Ovary (tissue), 9 donors: ENCODE results near the gene ARPC1A. TPM values are rescaled to one million over a fixed set of nuclear protein-coding genes. Genes with fewer than 3 reads are reported as not detected.

Source experiments
- DNase-seq, 5 donors: peaks; one replicate each; pipeline ENCODE4 v3.0.0-alpha.2; 2019 to 2020
- H3K27ac ChIP-seq, 2 donors: fragments of 200-600 bp; one replicate each; pipeline versions ENCODE4 v1.5.1 to v1.8.0; 2019 to 2022
- H3K27me3 ChIP-seq: fragments of 200-600 bp; one replicate; pipeline ENCODE4 v1.8.0; 2022
- H3K36me3 ChIP-seq: fragments of 200-600 bp; sonication (generic); one replicate; pipeline ENCODE4 v1.5.1; 2019
- H3K4me1 ChIP-seq: one replicate; pipeline ENCODE4 v1.8.1; 2013; ENCODE audit warnings: mild to moderate bottlenecking, moderate library complexity; ENCODE audit not compliant: insufficient read depth
- H3K4me3 ChIP-seq: fragments of 200-600 bp; sonication (generic); one replicate; pipeline ENCODE4 v1.5.1; 2017
- H3K9me3 ChIP-seq, 2 donors: fragments of 200-600 bp in 1 of 2; sonication (generic) in 1 of 2; one replicate each; pipeline versions ENCODE4 v1.5.1 to v1.8.1; 2013 to 2019; ENCODE audit warnings: mild to moderate bottlenecking in 1 of 2, moderate library complexity in 1 of 2
- EP300 ChIP-seq: sonication (generic); formaldehyde crosslinking; IDR thresholded peaks from one replicate; pipeline ENCODE4 v1.6.1; 2017; ENCODE audit warnings: antibody characterized with exemption
- POLR2A ChIP-seq: fragments of 450-650 bp; IDR thresholded peaks from one replicate; pipeline ENCODE4 v1.6.1; 2017; ENCODE audit warnings: antibody characterized with exemption, mild to moderate bottlenecking, moderate library complexity
- WGBS, 3 donors: extraction: QIAGEN DNeasy Blood & Tissue Kit in 1 of 3; methylation state at CpG; one replicate each; pipeline versions ENCODE4 v1.1.5 to v1.1.7; 2013 to 2017; 5-methylcytosine and 5-hydroxymethylcytosine counted together
- intact Hi-C, 4 donors: fragments of 100-400 bp; cut with DNase I; formaldehyde crosslinking; loops; one replicate each; pipeline versions ENCODE4 v1.11.0 to v1.15.1; 2022 to 2023
- polyA plus RNA-seq, 2 donors: library from polyadenylated mRNA; stranded (reverse); fragments of 200-250 nt in 1 of 2; fragments of 350-450 nt in 1 of 2; fragmentation: Illumina TruSeq in 1 of 2; extraction: RNeasy Lipid Tissue Mini Kit (QIAGEN cat#74804) in 1 of 2; gene quantifications; one replicate each; pipeline ENCODE4 v1.2.3, GENCODE V29; 2013 to 2014
- total RNA-seq, 7 donors: library from RNA; depleted of rRNA in 2 of 7; stranded (reverse); fragments of >200 nt in 2 of 7; fragmentation: NEBNext Ultra II Directional in 3 of 7; extraction: Animal tissue kit (Norgen Biotek cat#: 25700) in 3 of 7; gene quantifications; one replicate each; pipeline versions ENCODE4 v1.1.0 to v1.2.4, GENCODE V29; 2016 to 2023
- TF ChIP-seq, protein P1 (sequence below), 3 donors: fragments of 450-650 bp in 2 of 3; fragments of 200-600 bp in 1 of 3; IDR thresholded peaks; one replicate each; pipeline versions ENCODE4 v1.5.1 to v1.8.0; 2016 to 2022; ENCODE audit warnings: antibody characterized with exemption in 3 of 3, mild to moderate bottlenecking in 1 of 3
- donor health status: DM: no; HTN: no; CAD: no; lungs with moderate emphysema.
- donor health status: DM: no; HTN: no; CAD: no.
- donor health status: Bipolar disorder and iron deficiency.
- donor health status: DM: yes; HTN: yes; CAD: no.
- donor health status: DM: no; HTN: no; CAD: no.
- donor health status: DM: yes; HTN: yes; CAD: no.

ARPC1A gene
- total and polyA plus RNA-seq, 9 donors: 83.7 to 138 (median 112) TPM

DNA sequence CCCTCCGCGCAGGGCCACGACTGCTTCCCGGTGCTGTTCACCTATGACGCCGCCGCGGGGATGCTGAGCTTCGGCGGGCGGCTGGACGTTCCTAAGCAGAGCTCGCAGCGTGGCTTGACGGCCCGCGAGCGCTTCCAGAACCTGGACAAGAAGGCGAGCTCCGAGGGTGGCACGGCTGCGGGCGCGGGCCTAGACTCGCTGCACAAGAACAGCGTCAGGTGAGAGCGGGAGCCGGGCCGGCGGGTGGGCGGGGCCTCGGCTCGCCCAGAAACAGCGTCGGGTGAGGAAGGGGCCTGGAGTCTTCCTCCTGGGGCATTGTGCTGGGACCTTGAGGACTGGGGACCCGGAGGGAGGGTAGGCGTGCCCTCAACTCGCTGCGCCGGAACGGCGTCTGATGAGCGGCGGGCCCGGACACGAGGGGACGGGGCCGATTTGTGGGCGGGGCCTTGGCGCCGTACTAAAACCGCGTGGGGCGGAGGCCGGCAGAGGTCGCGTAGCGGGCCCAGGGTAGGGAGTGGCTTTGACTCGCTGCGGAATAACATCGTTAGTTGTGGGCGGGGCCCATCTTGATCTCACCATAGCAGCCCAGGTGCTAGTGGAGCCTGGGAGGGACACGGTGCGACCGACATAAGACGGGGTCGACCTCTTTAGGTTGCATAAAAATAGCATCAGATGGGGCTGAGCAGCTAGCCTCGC lies 67.1 kb downstream of the ARPC1A start:
- TF ChIP-seq, protein P1, sequence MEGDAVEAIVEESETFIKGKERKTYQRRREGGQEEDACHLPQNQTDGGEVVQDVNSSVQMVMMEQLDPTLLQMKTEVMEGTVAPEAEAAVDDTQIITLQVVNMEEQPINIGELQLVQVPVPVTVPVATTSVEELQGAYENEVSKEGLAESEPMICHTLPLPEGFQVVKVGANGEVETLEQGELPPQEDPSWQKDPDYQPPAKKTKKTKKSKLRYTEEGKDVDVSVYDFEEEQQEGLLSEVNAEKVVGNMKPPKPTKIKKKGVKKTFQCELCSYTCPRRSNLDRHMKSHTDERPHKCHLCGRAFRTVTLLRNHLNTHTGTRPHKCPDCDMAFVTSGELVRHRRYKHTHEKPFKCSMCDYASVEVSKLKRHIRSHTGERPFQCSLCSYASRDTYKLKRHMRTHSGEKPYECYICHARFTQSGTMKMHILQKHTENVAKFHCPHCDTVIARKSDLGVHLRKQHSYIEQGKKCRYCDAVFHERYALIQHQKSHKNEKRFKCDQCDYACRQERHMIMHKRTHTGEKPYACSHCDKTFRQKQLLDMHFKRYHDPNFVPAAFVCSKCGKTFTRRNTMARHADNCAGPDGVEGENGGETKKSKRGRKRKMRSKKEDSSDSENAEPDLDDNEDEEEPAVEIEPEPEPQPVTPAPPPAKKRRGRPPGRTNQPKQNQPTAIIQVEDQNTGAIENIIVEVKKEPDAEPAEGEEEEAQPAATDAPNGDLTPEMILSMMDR (IDR thresholded peaks at IDR 0.05): no peak
- TF ChIP-seq EP300 (no peak), POLR2A (no peak)
- Histone ChIP-seq H3K36me3 (no peaks in the 10 kb centered on the region), H3K4me1 (peaks cover 3% of the 10 kb centered on the region), H3K27ac (peak overlapping the region in 1 of 2 donors; percentile 36), H3K4me3 (peak overlapping the region; percentile 45), H3K9me3 (no peaks in the 10 kb centered on the region), H3K27me3 (no peaks in the 10 kb centered on the region)
- intact Hi-C loops: loop anchor here in 2 of 4 donors (10.0 kb wide), 1 partner anchor 248 kb away; the partner anchor contains the start of gene SMURF1 (in 2 of the 2)
- peak; percentile 75 to 87 (median 80) for DNase-seq
- 0 to 5% (median 2%) methylated on average over 58 to 68 of the region's 68 CpGs for WGBS, 3 donors

DNA sequence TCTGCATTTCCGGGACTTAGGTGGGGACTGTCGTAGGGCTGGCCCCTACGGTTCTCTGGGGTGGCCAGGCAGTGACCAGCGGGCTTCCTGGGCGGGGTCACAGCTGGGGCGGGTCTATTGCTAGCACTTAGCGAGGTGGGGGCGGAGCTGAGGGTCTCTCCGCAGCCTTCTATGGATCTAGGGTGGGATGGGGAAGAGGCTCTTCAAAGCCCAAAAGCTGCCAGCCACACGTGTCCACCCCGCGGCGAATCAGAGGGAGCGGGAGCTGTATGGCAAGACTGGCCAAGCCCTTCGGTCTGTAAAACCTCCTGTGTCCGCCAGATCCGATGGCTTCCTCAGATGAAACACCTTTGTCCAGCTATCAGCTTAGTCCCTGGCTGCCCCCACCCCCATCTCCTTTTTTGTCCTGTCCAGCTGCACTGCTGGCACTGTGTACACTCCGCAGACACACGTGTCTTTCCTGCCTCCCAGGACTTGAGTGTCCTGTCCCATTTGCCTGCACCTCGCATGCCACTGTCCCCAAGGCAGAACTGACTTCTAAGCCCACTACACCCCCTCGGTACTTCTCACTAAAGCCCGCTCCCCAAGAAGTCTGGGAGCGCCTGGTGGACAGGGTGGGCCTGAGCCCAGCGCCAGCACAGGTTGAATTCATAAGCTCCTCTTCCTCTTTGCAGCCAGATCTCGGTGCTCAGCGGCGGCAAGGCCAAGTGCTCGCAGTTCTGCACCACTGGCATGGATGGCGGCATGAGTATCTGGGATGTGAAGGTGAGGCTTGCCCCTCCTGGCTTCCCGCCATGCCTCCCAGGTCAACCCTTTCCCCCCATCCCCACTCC lies 67.9 kb downstream of the ARPC1A start:
- H3K36me3 ChIP-seq: no peaks in the 10 kb centered on the region

DNA sequence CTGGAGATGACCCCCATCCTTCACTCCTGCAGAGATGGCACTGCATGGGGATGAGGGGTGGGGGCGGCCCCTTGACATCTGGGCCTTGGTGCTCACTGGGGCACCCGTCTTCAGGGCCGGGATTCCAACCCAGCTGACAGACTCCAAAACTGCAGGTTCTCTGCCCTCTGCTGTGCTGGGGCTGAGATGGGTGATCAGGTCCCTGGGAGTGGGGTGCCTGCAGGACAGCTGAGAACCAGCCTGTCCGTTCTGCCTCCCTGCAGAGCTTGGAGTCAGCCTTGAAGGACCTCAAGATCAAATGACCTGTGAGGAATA lies 68.4 kb downstream of the ARPC1A start:
- Histone ChIP-seq H3K4me3 (no peak overlapping the region), H3K27ac (no peak overlapping the region), H3K4me1 (peaks cover 3% of the 10 kb centered on the region), H3K27me3 (no peaks in the 10 kb centered on the region), H3K36me3 (no peaks in the 10 kb centered on the region), H3K9me3 (no peaks in the 10 kb centered on the region)
- TF ChIP-seq EP300 (no peak), POLR2A (no peak)
- TF ChIP-seq, protein P1 (IDR thresholded peaks at IDR 0.05): no peak
- 81 to 91% (median 82%) methylated on average over 4 of the region's 4 CpGs for WGBS, 3 donors
- DNase-seq: no peak
- intact Hi-C loops: loop anchor here in 2 of 4 donors (10.0 kb wide), 1 partner anchor 249 kb away; the partner anchor contains the start of gene SMURF1 (in 2 of the 2)

More for the DNA sequence above, 67.9 kb downstream of the ARPC1A start:
- Histone ChIP-seq H3K4me1 (peaks cover 3% of the 10 kb centered on the region), H3K4me3 (peak overlapping the region; percentile 45), H3K9me3 (no peaks in the 10 kb centered on the region), H3K27ac (peak overlapping the region in 1 of 2 donors; percentile 36), H3K27me3 (no peaks in the 10 kb centered on the region)
- peak; percentile 53 to 74 (median 67) for DNase-seq
- 34 to 40% (median 37%) methylated on average over 30 of the region's 30 CpGs for WGBS, 3 donors
- intact Hi-C loops: loop anchor here in 2 of 4 donors (10.0 kb wide), 1 partner anchor 249 kb away; the partner anchor contains the start of gene SMURF1 (in 2 of the 2)
- TF ChIP-seq EP300 (no peak), POLR2A (no peak)
- TF ChIP-seq, protein P1 (IDR thresholded peaks at IDR 0.05): no peak

DNA sequence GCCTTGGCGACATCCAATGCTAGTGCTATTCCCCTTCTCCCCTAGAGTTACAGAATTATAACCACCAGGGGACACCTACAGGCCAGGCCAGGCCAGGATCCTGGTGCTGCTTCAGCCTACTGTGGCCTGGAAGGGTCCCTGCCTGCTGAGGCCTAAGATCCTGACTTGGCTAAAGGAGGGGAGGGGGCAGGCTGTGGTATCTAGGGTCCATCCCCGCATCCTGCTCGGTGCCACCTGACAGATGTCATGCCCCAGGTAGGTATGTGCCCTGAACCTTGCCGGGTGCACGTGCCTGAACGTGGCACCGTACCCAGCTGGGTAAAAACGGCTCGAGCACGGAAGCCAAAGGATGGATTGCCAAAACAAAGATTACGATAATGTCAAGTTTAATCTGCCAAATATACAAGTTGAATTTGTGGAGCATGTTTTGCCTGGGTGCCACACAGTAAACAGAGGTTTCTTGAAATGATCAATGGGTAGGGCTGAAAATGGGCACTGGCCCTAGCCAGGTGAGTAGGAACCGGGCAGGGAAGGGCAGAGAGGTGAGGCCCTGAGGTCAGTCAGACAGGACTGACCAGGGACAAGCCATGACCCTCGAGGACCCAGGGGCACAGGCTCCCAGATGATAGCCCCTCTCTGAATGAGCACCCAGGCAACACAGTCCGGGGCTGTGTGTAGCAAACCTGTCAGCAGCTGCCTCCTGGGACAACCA lies 70.1 kb downstream of the ARPC1A start:
- intact Hi-C loops: loop anchor here in 2 of 4 donors (10.0 kb wide), 1 partner anchor 251 kb away; the partner anchor contains the start of gene SMURF1 (in 2 of the 2)
- Histone ChIP-seq H3K27ac (no peak overlapping the region), H3K27me3 (no peaks in the 10 kb centered on the region), H3K4me3 (no peak overlapping the region), H3K9me3 (no peaks in the 10 kb centered on the region), H3K4me1 (peaks cover 3% of the 10 kb centered on the region), H3K36me3 (no peaks in the 10 kb centered on the region)
- no peak for TF ChIP-seq POLR2A
- TF ChIP-seq, protein P1 (IDR thresholded peaks at IDR 0.05): no peak
- no peak for TF ChIP-seq EP300
- WGBS, 3 donors: 70 to 81% (median 71%) methylated on average over 14 of the region's 14 CpGs
- no peak for DNase-seq
